Suprapubic skin (tissue), 4 donors: Measurements from ENCODE around the gene FOXC1.

ENCODE experiments used
- CTCF ChIP-seq, 2 donors: fragments of 200-600 bp in 1 of 2; fragments of 450-650 bp in 1 of 2; sonication (generic) in 1 of 2; IDR thresholded peaks; one replicate each; pipeline ENCODE4 v1.5.1; 2016 to 2019; ENCODE audit warnings: antibody characterized with exemption in 2 of 2, mild to moderate bottlenecking in 1 of 2, moderate library complexity in 1 of 2
- EP300 ChIP-seq: sonication (generic); formaldehyde crosslinking; IDR thresholded peaks from one replicate; pipeline ENCODE4 v1.6.1; 2017; ENCODE audit warnings: antibody characterized with exemption
- POLR2A ChIP-seq, 2 donors: fragments of 450-650 bp; IDR thresholded peaks; one replicate each; pipeline ENCODE4 v1.6.1; 2017; ENCODE audit warnings: antibody characterized with exemption in 2 of 2, mild to moderate bottlenecking in 2 of 2, moderate library complexity in 2 of 2
- POLR2AphosphoS5 ChIP-seq, 3 donors: sonication (generic); formaldehyde crosslinking; IDR thresholded peaks; one replicate each; pipeline ENCODE4 v1.6.1; 2017; ENCODE audit warnings: antibody characterized with exemption in 3 of 3

GRCh38 chr6:1658212-1659005 lies 48.7 kb downstream of the FOXC1 start:
- TF ChIP-seq CTCF (IDR thresholded peaks at IDR 0.05) (no peak), EP300 (no peak), POLR2A (IDR thresholded peaks at IDR 0.05) (no peak), POLR2AphosphoS5 (IDR thresholded peaks at IDR 0.05) (no peak)
